ENCODE measurements around the gene FNDC3B. TPM values are rescaled to one million over a fixed set of nuclear protein-coding genes. Genes with fewer than 3 reads are reported as not detected.
A peak's percentile ranks its signal among the peaks of the same experiment; 100 is the strongest.
"Not testable (repeated sequence)": the region's sequence is repeated elsewhere in the genome, so short reads cannot be mapped to it uniquely, and the experiment has no call there.

Gene FNDC3B
- total RNA-seq, 1 donor from 2014 or later, result 24.7 TPM

DNA sequence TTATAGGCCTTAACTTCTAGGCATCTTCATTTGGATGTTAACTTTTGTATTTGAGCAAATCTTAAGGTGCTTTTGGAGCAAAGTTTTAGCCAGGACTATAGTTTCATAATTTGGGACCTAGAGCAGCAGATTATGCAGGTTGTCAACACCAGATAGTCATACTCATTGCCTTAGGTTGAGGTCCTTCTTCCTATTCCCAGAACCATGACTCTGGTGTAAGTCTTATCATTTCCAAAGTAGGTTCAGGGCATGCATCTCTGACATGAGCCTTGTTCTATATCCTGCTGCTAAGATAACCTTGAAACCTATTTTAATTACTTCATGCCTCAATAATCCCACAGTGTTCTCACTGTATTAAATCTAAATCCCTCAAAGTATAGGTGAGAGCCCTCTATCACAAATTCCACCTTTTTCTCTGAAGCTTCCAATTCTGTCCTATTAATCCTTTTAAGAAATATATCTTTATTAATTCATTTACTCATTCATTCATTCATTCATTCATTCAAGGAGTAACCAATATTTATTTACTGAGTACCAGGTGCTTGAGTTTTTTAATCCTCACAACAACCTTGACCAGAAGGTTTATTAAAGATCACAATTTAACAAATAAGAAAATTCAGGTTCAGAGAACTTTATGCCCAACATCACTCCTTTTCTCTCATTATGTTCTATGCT lies 2.7 kb upstream of the FNDC3B start:
- intact Hi-C loops (cut with micrococcal nuclease), result loop anchor here (5.0 to 10.0 kb wide), 5 partner anchors 64 to 224 kb away; partner anchors contain the start of genes PLD1 and TMEM212
- no peaks in the 10 kb centered on the region for H3K9me3 Mint-ChIP-seq
- H3K4me1 Mint-ChIP-seq (ENCODE audit: low read depth), result peaks cover 23% of the 10 kb centered on the region
- H3K36me3 Mint-ChIP-seq (ENCODE audit: low read depth), result peaks cover 5% of the 10 kb centered on the region
- no peak for DNase-seq (ENCODE audit: low spot score)
- H3K4me3 Mint-ChIP-seq (ENCODE audit: low read depth), result no peak overlapping the region
- H3K27me3 Mint-ChIP-seq (ENCODE audit: low read depth), result peaks cover 10% of the 10 kb centered on the region
- no peak overlapping the region for H3K27ac Mint-ChIP-seq

- no peaks in the 10 kb centered on the region for H3K9me3 Mint-ChIP-seq
- H3K36me3 Mint-ChIP-seq (ENCODE audit: low read depth), result peaks cover 9% of the 10 kb centered on the region
- intact Hi-C loops (cut with micrococcal nuclease), result loop anchor here (1.0 to 10.0 kb wide), 7 partner anchors 46 to 227 kb away; partner anchors contain the start of genes PLD1 and TMEM212
- H3K4me1 Mint-ChIP-seq (ENCODE audit: low read depth), result peaks cover 25% of the 10 kb centered on the region
- DNase-seq (ENCODE audit: low spot score), result no peak
- H3K27ac Mint-ChIP-seq, result no peak overlapping the region
- peaks cover 10% of the 10 kb centered on the region for H3K27me3 Mint-ChIP-seq (ENCODE audit: low read depth)
- H3K4me3 Mint-ChIP-seq (ENCODE audit: low read depth), result peak overlapping the region; percentile 98
These were observed 461 bp upstream of the FNDC3B start for GRCh38 chr3:172038798-172039435.

DNA sequence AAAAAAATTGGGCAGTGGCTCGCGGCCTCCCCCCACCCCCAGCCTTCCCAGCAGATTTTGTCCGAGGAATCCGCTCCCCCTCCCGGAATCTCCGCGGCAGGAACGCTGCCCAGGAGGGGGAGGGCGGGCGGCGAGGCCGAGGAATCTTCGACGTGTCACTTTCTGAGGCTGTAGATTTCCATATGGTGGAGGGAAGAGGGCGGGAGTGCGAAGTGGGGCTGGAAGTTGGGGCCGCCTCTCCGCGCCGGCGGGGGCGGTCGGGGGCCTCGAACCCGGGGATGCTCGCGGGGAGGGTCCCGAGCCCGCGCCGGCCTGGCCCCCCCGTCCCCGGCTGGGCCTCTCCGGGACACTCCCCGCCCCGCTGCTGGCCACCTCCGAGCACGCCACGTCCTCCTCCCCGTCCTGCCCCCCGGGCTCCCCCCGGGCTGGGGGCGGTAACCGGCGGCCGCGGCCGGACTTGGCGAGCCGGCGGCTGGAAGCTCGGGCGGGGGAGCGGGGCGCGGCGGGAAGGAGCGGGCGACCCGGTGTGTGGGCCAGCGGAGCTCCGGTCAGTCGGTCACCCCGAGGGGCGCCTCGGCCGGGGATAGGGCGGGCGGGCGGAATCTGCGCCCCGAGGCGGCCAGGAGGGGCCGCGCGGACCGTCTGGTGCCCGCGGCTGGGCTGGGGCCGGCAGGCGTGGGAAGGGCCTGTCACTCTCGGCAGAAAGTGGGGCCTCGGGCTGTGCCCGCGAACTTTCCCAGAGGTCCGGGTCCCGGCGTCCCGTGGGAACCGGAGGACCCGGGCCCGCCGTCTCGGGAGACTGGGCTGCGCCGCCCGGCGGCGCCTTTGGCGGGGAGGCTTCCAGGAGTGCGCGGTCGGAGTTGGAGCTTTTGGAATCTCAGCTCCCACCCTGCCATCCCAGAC lies 951 bp downstream of the FNDC3B start:
- Mint-ChIP-seq H3K27me3 (ENCODE audit: low read depth) (peaks cover 10% of the 10 kb centered on the region), H3K27ac (peak overlapping the region; percentile 77), H3K4me1 (ENCODE audit: low read depth) (peaks cover 20% of the 10 kb centered on the region), H3K36me3 (ENCODE audit: low read depth) (peaks cover 9% of the 10 kb centered on the region), H3K9me3 (no peaks in the 10 kb centered on the region), H3K4me3 (ENCODE audit: low read depth) (peak overlapping the region; percentile 98)
- peak; percentile 20 for DNase-seq (ENCODE audit: low spot score)
- intact Hi-C loops (cut with micrococcal nuclease), result no loop called here

GRCh38 chr3:172040981-172041963 lies 1.9 kb downstream of the FNDC3B start:
- peak overlapping the region; percentile 80 for H3K4me3 Mint-ChIP-seq (ENCODE audit: low read depth)
- H3K36me3 Mint-ChIP-seq (ENCODE audit: low read depth), result peaks cover 9% of the 10 kb centered on the region
- peaks cover 19% of the 10 kb centered on the region for H3K4me1 Mint-ChIP-seq (ENCODE audit: low read depth)
- intact Hi-C loops (cut with micrococcal nuclease), result no loop called here
- peak overlapping the region; percentile 62 for H3K27ac Mint-ChIP-seq
- peaks cover 10% of the 10 kb centered on the region for H3K27me3 Mint-ChIP-seq (ENCODE audit: low read depth)
- H3K9me3 Mint-ChIP-seq, result no peaks in the 10 kb centered on the region
- no peak for DNase-seq (ENCODE audit: low spot score)

GRCh38 chr3:172042136-172042662 lies 2.8 kb downstream of the FNDC3B start:
- H3K36me3 Mint-ChIP-seq (ENCODE audit: low read depth), result peaks cover 9% of the 10 kb centered on the region

DNA sequence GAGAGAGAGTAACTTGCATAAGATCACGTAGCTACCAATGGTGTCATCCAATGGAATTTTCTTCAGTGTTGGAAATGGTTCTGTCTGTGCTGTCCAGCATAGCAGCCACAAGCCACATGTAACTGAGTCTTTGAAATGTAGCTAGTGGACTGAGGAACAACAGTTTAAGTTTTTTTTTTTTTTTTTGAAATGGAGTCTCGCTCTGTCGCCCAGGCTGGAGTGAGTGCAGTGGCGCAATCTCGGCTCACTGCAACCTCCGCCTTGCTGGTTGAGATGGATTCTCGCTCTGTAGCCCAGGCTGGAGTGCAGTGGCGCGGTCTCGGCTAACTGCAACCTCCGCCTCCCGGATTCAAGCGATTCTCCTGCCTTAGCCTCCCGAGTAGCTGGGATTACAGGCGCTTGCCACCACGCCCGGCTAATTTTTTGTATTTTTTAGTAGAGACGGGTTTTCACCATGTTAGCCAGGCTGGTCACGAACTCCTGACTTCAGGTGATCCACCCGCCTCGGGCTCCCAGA lies 3.3 kb downstream of the FNDC3B start:
- H3K4me1 Mint-ChIP-seq (ENCODE audit: low read depth), result peaks cover 20% of the 10 kb centered on the region

More at GRCh38 chr3:172042136-172042662, 2.8 kb downstream of the FNDC3B start:
- no peak for DNase-seq (ENCODE audit: low spot score)
- Mint-ChIP-seq H3K4me3 (ENCODE audit: low read depth) (peak overlapping the region; percentile 80), H3K9me3 (no peaks in the 10 kb centered on the region), H3K27me3 (ENCODE audit: low read depth) (peaks cover 10% of the 10 kb centered on the region), H3K4me1 (ENCODE audit: low read depth) (peaks cover 22% of the 10 kb centered on the region), H3K27ac (no peak overlapping the region)
- intact Hi-C loops (cut with micrococcal nuclease), result no loop called here

DNA sequence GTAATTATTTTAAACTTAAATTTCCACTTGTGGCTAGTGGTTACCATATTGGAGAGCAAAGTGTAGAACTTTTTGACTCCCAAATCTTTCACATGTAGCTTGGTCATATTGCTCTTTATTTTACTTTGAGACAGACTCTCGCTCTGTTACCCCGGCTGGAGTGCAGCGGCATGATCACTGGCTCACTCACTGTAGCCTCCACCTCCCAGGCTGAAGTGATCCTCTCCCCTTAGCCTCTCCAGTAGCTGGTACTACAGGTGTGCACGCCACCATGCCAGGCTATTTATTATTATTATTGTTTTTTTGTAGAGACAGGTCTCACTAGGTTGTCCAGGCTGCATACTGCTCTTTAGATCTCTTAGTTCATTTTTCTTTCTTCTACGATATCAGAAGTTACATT lies 3.9 kb downstream of the FNDC3B start:
- Mint-ChIP-seq H3K36me3 (ENCODE audit: low read depth) (peaks cover 9% of the 10 kb centered on the region), H3K27ac (no peak overlapping the region), H3K9me3 (no peaks in the 10 kb centered on the region), H3K4me1 (ENCODE audit: low read depth) (peaks cover 20% of the 10 kb centered on the region), H3K4me3 (ENCODE audit: low read depth) (no peak overlapping the region), H3K27me3 (ENCODE audit: low read depth) (peaks cover 7% of the 10 kb centered on the region)
- no peak for DNase-seq (ENCODE audit: low spot score)
- intact Hi-C loops (cut with micrococcal nuclease), result no loop called here

More for the DNA sequence above, 3.3 kb downstream of the FNDC3B start:
- DNase-seq (ENCODE audit: low spot score); intact Hi-C loops (cut with micrococcal nuclease); H3K4me3 Mint-ChIP-seq (ENCODE audit: low read depth); H3K9me3 Mint-ChIP-seq; H3K36me3 Mint-ChIP-seq (ENCODE audit: low read depth); H3K27ac Mint-ChIP-seq; H3K27me3 Mint-ChIP-seq (ENCODE audit: low read depth): not testable (repeated sequence)

DNA sequence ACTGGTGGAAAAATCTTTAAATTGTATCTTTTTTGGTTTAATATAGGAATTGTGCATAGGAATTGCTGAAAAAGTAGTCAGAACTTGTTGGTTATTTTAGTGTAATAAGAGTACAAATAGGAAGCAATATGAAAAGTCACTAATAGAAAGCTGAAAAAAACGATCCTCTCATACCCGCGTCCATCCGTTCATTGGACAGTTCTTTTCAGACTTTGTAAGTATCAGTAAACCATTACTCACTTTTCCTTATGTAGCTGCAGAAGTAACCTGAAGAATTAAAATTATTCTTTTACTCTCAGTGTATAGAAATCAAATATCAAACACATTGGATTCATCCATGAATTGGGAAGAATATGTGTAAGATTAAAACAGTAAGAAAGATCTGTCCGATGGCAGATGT lies 4.4 kb downstream of the FNDC3B start:
- Mint-ChIP-seq H3K27ac (no peak overlapping the region), H3K4me1 (ENCODE audit: low read depth) (peaks cover 20% of the 10 kb centered on the region), H3K27me3 (ENCODE audit: low read depth) (peaks cover 7% of the 10 kb centered on the region), H3K9me3 (no peaks in the 10 kb centered on the region), H3K4me3 (ENCODE audit: low read depth) (no peak overlapping the region), H3K36me3 (ENCODE audit: low read depth) (peaks cover 12% of the 10 kb centered on the region)
- intact Hi-C loops (cut with micrococcal nuclease), result no loop called here
- DNase-seq (ENCODE audit: low spot score), result no peak

DNA sequence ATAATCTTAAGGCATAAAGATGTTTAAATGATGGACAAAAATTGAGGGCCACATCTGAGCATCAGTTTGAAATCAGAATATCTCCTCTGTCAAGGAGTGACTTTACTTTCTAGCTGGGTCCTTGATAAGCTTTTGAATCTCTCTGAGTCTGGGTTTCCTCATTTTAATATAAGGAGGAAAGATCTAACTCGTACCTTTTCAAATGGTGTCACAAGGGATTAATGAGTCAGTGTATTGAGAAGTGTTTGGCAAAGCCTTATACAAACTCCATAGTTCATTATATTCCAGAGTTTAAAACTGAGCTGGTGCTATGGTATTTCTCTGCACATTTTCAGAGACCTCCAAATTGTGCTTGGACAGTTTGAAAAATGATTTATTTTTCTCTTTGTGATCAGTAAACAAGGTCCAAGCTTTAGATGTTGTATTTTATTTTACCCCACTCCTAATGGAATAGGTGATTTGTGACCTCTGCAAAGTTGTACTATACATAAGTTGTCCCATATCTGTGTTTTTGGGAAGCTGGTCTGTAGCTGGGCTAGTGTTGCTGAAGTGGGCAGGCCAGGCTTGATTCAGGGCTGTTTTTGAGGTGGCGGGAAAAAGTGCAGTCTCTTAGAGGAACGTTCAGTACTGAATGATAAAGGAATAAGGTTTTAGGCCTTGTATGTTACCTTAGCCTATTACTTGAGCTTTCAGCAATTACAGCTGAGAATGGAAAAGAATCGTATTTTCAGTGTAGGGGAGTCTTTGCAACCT lies 5.6 kb downstream of the FNDC3B start:
- Mint-ChIP-seq H3K9me3 (no peaks in the 10 kb centered on the region), H3K36me3 (ENCODE audit: low read depth) (peaks cover 20% of the 10 kb centered on the region), H3K27me3 (ENCODE audit: low read depth) (peaks cover 5% of the 10 kb centered on the region), H3K4me1 (ENCODE audit: low read depth) (peaks cover 21% of the 10 kb centered on the region), H3K27ac (no peak overlapping the region), H3K4me3 (ENCODE audit: low read depth) (no peak overlapping the region)
- intact Hi-C loops (cut with micrococcal nuclease), result no loop called here
- DNase-seq (ENCODE audit: low spot score), result no peak

GRCh38 chr3:172046268-172046915 lies 7.0 kb downstream of the FNDC3B start:
- intact Hi-C loops (cut with micrococcal nuclease), result no loop called here

More at GRCh38 chr3:172046268-172046915, 7.0 kb downstream of the FNDC3B start:
- no peak for DNase-seq (ENCODE audit: low spot score)
- H3K9me3 Mint-ChIP-seq, result no peaks in the 10 kb centered on the region
- H3K36me3 Mint-ChIP-seq (ENCODE audit: low read depth), result peaks cover 27% of the 10 kb centered on the region
- H3K27me3 Mint-ChIP-seq (ENCODE audit: low read depth), result peaks cover under 1% of the 10 kb centered on the region
- H3K4me3 Mint-ChIP-seq (ENCODE audit: low read depth), result no peak overlapping the region
- H3K4me1 Mint-ChIP-seq (ENCODE audit: low read depth), result peaks cover 16% of the 10 kb centered on the region
- H3K27ac Mint-ChIP-seq, result no peak overlapping the region
